Endometrium (tissue), 2 donors: ENCODE results near the gene GREB1L.
"Not testable (repeated sequence)": the region's sequence is repeated elsewhere in the genome, so short reads cannot be mapped to it uniquely, and the experiment has no call there.

ENCODE experiments used
- FAIRE-seq: peaks from 2 replicates; lab custom pipeline; 2012; peaks lifted over from hg19 to GRCh38; lab: Jason Lieb, UNC
- donor health status: control.
- donor health status: control.

GREB1L gene

DNA sequence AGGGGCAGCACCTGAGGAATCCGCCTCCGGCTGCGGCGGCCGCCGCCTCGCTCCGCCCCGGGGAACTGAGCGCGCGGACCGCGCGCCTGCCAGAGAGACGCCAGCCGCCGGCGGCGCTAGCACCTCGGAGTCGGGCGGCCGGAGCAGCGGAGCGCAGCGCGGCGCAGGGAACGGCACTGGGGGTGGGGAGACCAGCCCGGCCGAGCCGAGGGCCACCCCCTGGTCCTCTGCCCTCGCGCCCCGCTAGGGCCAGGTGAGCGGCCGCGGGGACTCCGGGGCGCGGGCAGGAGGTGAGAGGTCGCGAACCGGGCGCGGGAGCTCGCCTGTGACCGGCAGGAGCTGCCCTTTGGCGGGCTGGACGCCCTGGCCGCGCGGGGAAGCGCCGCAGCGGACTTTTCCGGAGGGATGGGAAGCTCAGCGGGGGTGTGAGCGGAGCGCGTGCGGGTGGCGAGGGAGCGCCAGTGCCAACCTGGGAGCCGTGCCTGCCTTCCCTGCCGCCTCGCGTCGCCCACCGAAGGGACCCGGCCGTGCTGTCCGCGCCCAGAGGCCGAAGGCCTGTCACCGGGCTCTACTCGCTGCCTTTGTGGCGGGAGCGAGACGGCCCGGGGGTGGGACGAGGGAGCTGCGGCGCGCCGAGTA lies at the start of gene GREB1L:
Gene GREB1L (plus strand): TSS at position 92 of the 639 bp plus-strand sequence. CDS start 141,287 bp downstream, outside the sequence.
- no peak for FAIRE-seq

DNA sequence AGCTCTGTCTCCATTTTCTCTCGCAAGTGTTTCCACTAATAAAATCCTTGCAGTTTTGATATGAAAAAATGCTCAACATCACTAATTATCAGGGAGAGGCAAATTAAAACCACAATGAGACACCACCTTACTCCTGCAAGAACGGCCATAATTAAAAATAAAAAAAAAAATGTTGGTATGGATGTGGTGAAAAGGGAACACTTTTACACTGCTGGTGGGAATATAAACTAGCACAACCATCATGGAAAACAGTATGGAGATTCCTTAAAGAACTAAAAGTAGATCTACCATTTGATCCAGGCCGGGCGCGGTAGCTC lies 49.8 kb upstream of the GREB1L start:
- FAIRE-seq = no peak

DNA sequence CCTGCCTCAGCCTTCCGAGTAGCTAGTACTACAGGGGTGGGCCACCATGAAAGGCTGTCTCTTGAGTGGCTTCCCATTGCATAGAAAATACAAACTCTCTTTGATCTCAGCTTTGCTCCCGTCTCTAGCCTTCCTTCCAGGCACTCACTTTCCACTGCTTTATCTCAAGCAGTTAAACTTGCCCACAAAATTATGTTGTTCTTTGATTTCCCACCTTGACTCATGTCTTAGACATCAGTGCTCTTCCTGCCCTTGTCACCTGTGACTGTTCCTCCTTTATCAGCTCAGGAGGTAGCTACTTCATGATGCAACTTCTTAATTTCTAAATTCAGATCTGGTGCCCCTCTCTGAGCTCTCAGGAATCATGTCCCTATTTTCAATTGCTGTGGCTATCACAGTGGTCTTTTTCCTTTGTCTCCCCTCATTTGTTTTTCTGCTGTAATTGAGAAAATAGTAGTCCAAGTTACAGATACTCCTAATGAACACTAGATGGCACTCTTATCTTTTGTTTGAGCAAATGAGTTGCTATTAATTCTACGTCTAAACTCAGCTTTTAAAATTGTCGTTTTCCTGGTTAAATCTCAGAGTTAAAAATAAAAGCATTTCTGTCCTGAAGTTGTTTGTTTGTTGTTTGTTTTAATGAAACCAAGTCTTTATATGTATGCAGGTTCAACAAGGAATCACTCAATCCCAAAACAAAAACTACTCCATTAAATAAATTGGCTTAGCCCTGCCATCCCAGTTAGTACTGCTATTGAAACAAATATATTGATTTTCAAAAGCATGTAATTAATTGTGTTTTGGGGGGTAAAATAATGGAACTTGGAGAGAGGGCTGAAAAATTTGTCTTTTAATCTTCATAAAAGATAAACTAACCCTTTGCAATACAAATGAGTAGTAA lies 46.9 kb upstream of the GREB1L start:
- FAIRE-seq = peak; percentile 95

DNA sequence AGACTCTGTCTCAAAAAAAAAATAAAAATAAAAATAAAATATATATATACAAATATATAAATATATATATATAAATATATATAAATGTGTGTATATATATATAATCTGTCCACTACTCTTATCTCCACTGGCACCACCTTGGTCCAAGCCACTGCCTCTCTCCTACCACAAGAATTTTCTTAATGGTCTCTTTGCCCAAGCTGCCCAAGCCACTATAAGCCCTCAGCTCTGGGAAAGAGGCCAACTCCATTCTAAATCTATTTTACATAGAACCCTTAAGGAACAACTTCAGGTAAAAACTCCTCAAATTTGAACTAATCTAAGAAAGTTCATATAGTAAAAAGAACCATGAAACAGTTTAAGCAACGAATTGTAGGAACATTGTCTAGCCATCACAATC lies 45.6 kb upstream of the GREB1L start:
- no peak for FAIRE-seq

DNA sequence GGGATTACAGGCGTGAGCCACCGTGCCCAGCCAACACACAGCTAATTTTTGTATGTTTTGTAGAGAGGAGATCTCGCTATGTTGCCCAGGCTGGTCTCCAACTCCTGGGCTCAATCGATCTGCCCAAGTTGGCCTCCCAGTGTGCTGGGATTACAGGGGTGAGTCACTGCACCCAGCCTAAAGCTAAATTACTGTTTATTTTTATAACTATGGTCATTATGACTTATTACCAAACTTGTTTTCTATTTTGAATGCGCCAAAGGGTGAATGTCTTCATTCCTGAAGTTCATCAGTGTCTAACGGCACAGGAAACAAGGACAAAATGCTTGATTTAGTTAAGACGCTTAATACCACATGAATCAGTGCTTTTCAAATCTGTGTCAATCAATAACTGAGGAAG lies 38.9 kb upstream of the GREB1L start:
- no peak for FAIRE-seq

DNA sequence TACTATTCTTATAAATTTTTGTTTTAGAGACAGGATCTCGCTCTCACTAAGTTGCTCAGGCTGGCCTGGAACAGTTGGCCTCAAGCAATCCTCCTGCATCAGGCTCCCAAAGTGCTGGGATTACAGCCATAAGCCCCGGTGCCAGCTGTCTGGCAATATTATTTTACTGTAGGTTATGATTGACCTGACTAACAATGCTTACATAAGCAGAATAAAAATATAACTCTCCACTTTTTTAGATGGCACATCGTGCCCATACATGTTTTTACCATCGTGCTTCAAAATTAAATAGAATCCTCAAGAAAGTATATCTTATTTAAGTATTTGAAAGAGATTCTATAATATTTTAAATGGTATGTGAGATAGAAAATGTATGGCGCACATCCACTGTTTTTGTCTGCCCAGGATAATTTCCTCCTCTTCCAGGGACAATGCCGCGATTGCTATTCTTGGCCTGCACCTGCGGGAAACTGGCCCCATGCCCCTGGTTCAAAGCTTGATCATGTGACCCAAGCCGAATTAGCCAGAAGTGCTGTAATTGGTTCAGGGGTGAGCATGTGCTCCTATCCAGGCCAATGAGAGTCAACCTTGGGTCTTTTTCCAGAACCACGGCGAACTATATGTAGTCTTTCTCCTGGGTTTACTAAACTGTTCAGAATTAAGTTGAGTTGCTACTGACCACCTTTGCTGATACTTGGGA lies 38.3 kb upstream of the GREB1L start:
- FAIRE-seq = no peak

DNA sequence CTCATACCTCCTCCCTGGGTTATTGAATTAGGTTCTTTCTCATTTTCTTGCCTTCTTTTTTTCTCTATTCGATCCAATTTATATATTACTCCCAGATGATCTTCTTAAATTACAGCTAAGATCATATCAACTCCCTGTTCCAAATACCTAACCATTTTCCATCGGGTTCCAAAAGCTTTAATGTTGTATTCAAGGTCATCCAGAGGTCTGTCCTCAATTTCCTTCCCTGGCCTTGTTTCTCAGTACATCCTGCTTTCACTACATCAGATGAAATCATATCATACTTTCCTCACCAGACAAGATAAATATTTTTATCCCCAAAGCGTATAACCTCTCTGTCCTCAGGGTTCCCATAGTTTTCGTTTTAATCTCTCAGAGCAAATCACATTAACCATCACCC lies 36.3 kb upstream of the GREB1L start:
- no peak for FAIRE-seq

DNA sequence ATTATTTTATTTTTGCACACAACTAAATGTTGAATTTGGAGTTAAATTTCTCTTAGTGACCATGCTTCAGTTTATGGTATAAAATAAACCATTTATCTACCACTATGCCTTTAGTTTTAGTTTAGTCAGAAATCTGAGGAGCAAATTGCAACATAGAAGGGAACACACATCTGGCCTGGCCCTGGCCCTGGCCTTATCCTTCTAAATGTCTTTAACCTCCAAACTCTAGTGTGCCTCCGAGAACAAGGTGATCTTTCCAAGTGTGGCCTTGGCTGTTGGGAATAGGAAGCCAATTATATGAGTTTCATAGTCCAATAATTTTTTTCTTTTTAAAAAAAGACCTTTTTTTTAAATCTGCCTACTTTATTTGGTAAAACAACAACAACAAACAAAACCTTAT lies 31.8 kb upstream of the GREB1L start:
- FAIRE-seq = no peak

DNA sequence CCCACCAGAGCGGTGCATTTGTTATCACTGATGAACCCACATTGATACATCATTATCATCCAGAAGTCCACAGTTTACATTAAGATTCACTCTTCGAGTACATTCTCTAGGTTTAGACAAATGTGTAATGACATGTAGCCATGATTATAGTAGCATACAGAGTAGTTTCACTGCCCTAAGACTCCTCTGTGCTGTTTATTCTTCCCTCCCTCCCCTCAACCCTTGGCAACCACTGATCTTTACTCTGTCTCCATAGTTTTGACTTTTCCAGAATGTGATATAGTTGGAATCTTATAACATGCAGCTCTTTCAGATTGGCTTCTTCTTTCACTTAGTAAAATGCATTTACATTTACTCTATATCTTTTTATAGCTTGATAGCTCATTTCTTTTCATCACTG lies 31.2 kb upstream of the GREB1L start:
- FAIRE-seq = no peak

DNA sequence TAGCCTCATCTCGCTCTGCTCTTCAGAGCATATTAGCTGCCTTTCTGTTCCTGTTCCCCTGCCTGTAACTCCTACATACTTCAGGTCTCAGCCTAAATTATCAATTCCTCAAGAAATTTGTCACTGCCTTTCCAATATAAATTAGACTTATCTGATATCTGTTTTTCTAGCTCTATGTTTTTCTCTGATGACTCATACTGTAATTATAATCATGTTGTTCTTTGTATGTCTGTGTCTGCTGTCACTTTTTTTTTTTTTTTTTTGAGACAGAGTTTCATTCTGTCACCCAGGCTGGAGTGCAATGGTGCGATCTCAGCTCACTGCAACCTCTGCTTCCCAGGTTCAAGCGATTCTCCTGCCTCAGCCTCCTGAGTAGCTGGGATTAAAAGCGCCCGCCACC lies 27.6 kb upstream of the GREB1L start:
- not testable (repeated sequence) for FAIRE-seq

DNA sequence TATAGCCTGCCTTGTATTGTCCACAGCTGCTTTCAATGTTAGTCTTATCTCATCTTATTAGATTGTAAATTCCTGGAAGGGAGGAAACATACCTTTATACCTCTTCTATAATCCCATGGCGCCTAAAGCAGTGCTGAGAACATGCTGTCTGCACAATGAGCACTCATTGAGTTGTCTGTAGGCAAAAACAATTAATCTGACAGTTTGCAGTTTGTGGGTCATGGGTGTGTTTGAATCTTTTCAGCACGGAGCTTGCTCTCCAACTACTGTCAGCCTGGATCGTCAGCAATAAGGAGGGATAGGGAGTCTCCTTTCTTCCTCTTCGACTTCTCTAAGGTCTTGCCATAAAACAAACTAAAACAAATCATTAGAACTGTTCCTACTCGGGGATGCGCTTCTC lies 26.5 kb upstream of the GREB1L start:
- no peak for FAIRE-seq

DNA sequence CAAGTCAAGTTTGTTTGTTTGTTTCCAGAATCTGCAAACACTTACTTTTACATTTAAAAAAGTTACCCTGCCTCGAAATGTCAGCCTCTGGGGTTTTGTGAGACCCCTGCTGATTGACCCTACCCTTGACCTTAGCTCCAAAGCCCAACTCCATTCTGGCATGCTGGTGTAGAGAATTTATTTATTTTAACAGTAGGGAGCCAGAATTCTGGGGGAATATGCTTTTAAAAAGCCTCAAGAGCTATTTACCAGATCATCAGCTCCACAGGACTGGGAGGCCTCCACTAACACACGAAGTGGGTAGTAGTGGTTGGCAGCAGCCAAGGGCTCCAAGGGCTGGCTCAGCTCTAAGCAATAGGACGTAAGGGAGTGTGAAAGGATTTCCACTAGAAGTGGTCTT lies 23.2 kb upstream of the GREB1L start:
- FAIRE-seq = no peak

DNA sequence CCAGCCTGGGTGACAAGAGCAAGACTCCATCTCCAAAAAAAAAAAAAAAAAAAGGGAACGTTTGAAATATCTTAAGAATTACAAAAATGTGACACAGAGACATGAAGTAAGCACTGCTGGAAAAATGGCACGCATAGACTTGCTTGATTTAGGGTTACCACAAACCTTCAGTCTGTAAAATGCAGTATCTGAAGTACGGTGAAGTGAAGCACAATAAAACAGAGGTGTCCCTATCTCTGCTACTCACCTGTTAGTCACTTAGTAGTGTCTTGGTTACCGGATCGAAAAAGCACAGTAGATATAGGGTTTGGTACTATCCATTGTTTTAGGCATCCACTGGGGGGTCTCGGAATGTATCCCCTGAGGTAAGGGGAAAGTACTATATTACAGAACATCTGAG lies 11.6 kb upstream of the GREB1L start:
- no peak for FAIRE-seq

DNA sequence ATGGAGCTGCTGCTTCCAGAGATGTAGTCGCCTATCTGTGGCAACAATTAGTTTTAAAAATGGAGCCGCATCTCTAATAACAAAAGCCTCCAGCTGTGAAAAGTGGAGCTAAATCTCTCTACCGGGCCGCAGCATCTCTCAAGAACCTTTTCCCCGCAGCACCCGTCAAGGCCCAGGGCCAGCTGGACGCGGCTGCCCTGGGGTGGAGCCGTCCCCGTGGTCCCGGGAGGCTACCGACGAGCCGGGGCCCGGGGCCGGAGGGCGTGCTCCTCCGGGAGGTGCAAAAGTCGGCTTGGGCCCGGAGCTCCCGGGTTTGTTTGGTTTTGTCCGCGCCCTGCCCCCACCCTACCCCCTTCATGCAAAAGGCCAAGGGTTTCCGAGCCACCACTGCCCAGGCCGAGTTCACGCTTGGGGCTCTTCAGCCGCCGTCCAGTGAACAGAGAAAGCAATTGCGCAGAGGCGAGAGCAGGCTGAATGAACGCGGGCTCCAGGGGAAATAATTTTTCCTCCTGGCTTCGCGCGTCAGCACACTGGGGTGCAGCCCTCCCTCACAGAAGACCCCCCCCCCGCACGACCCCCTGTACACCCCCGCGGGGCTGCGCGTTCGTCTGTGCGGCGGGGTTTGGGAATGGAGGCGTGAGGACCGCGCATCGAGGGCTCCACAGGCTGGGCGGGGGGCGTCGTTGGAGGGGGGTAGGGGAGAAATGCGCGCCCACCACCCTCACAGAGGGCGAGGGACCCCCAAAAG lies 557 bp upstream of the GREB1L start:
- no peak for FAIRE-seq

DNA sequence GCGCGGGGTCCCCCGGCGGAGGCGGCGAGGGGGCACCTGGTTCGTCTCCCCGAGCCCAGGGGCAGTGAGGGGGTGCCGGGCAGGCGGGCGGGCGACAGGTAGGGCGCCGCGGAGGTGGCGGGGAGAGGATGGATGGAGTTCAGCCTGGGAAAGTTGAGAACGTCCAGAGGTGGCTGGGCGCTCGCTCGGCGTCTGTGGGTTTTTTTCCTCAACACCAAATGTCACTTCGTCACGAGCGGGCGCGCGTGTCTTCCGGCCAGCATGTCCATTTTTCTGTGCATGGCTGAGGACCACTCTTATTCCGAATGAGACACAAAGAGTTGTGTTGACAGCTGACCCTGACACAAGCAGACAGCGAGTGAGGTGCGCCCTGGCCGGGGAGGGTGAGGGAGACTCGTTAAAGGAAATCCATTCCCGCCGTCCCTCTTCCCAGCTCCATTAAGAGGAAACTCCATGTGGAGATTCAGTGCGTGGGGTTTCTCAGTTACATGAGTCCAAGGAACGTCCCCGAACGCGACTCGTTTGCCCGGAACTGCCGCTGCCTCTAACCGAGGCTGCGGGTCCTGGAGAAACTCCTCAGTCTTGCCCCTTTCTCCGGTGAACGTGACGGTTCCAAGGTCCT lies 859 bp downstream of the GREB1L start:
- no peak for FAIRE-seq

DNA sequence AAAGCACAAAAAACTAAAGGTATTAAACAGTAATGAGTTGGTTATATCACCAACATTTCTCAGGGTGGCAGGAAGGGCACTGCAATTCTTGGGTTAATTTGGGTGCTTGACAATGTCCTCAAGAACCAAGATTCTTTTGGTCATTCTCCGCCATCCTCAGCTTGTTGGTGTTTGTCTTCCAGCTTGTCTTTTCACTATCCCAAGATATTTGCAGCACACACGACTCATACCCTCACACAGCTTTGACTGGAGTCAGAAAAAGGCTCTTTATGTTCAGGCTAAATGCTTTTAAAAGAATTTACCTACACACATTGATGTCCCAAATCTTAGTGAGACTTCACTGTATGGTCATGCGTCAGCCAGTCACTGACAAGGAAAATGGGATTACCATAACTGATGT lies 12.5 kb downstream of the GREB1L start:
- FAIRE-seq = no peak

DNA sequence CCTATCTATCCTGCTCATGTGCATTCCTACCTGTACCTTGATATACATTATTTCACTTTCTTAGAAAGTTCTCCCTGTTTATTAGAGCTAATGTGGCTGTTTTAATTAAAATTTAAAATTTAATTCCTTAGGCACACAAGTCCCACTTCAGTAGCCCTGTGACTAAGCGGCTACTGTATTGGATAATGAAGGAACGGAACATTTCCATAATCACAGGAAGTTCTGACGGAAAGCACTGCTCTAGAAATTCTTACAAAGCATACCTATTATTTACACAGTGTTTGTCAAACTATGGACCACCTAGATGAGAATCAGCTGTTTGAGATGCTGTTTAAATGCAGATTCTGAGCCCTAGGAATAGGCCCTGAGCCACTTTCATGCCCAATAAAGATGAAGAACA lies 13.2 kb downstream of the GREB1L start:
- no peak for FAIRE-seq

DNA sequence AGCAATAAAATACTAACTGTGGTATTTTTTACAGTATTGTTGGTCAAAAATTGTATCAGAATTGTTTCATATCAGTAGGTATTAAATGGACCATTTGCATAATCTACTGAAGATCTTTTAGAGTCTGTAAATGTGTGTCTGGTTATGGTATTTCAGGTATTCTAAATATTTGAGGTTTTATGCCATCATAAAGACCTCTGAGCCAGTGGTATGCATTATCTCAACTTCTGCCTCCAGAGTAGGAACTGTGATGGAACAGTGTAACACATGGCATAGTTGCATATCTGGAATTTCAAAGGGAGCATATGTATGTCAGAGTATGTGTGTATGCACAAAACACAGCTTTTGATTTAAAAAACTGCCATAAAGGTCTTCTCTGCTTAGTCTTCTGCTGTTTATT lies 15.4 kb downstream of the GREB1L start:
- FAIRE-seq = no peak

DNA sequence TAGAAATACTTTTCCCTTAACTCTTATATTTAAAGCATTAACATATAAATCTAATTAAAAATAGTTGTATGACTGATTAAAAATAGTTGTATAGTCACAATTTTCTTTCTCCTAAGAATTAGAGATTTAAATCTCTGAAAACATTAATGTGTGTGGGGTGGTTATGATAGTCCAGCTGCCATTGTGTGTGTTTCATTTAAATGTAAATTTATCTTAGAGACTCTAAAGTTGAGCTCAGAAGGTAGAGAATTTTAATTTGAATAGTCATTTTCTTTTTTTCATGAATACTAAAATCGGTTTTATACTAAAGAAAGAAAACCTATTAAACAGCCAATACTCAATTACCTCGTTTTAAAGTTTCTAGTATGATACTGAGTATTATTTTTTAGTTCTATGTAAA lies 18.6 kb downstream of the GREB1L start:
- FAIRE-seq = no peak

DNA sequence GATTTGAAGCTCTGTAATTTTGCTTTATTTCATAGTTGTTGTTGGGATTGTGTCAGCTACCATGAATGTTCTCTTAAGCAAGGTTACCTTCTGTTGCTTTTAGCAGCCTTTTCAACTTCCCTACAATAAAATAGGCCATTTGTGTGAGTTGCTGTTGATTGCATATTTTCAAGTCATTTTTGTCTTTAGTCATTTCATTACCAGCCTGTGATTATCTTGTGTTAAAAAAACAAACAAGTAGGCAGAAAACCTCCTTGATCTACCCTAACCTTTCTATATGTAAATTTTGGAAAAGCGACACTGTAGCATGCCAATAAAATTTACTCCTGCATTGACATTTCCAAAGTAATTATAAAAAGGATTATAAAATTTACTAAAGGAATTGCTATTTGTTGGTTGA lies 19.3 kb downstream of the GREB1L start:
- FAIRE-seq = no peak

DNA sequence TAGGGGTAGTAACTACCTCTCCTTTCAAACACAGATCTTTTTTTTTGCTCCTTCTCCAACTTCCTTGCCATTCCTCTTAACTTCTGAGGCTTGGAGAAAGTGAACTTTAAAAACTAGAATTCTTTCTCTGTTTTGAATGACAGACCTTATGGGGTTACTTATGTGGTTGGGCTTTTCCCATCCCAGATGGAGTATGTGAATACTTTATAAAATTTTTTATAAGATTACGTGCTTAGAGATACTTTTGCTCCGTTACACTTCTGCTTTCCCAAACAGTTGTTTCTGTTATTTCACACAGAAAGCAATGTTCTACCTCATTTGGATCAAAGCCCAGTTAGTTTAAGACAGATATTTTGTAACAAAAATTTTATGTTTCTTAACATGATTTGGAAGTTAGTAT lies 20.2 kb downstream of the GREB1L start:
- no peak for FAIRE-seq

DNA sequence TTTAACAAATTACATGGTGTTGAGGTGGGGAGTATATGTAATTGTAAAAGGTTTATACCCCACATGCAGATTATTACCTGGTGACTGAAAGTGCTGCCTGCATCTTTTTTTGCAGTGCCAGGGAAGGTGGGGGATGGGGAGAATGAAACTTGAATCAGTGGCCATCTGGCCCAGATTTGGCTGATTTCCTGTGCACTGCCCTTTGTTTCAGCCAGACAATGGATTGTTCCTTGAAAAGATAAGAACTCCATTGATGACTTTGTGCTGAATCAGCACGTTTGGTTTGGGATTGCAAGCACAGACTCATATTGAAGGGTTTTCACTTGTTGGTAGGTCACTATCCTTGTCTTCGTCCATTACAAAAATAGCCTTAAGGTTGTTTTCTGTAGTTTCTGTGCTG lies 20.9 kb downstream of the GREB1L start:
- no peak for FAIRE-seq
